NB4 (cell line): ENCODE measurements around the gene HIF1A.

Experiments used
- POLR2A ChIP-seq: IDR thresholded peaks from 2 replicates; pipeline ENCODE4 v1.6.1; 2011; ENCODE audit warnings: mild to moderate bottlenecking; ENCODE audit not compliant: insufficient read length; ENCODE audit errors: extremely low read depth
- TF ChIP-seq, protein P1 (sequence below): IDR thresholded peaks from one replicate; pipeline ENCODE4 v1.5.1; 2012; ENCODE audit warnings: low read depth, low read length

DNA sequence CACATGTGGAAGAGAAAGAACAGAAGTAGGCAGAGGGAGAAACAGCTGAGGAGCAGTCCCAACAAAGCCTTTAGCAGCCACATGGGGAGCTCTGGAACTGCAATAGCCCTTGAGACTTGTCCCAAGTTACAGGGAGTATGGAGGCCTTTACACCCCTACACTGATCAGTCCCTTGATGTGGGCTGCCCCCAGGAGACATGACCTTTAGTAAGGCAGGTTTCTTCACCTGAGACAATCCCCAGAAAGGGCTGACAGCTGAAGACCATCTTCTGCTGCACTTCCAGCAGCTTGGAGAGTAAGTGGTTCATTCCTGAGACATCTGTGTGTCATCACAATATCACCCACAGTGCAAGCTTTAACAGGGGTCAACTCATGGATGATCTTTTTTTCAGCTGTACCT lies 58.3 kb downstream of the HIF1A start:
- TF ChIP-seq, protein P1, sequence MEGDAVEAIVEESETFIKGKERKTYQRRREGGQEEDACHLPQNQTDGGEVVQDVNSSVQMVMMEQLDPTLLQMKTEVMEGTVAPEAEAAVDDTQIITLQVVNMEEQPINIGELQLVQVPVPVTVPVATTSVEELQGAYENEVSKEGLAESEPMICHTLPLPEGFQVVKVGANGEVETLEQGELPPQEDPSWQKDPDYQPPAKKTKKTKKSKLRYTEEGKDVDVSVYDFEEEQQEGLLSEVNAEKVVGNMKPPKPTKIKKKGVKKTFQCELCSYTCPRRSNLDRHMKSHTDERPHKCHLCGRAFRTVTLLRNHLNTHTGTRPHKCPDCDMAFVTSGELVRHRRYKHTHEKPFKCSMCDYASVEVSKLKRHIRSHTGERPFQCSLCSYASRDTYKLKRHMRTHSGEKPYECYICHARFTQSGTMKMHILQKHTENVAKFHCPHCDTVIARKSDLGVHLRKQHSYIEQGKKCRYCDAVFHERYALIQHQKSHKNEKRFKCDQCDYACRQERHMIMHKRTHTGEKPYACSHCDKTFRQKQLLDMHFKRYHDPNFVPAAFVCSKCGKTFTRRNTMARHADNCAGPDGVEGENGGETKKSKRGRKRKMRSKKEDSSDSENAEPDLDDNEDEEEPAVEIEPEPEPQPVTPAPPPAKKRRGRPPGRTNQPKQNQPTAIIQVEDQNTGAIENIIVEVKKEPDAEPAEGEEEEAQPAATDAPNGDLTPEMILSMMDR = no peak
- no peak for TF ChIP-seq POLR2A
